Endothelial cell of umbilical vein (primary cell): ENCODE results near the gene STK11IP.

Experiments
- CTCF ChIP-seq, 2 donors: IDR thresholded peaks; 1 replicate in 1 of 2; 2 replicates in 1 of 2; pipeline ENCODE4 v1.5.1; 2011; ENCODE audit warnings: low read length in 2 of 2, mild to moderate bottlenecking in 2 of 2, moderate library complexity in 2 of 2, control low read depth in 1 of 2, inconsistent platforms in 1 of 2, low read depth in 1 of 2; ENCODE audit not compliant: insufficient read depth in 1 of 2; ENCODE audit errors: extremely low read depth in 1 of 2
- EZH2 ChIP-seq: IDR thresholded peaks from 2 replicates; pipeline ENCODE4 v1.6.1; 2012; ENCODE audit warnings: borderline replicate concordance, low read depth, mild to moderate bottlenecking, moderate library complexity, low read length, inconsistent platforms; ENCODE audit not compliant: severe bottlenecking
- JUN ChIP-seq: IDR thresholded peaks from 2 replicates; pipeline ENCODE4 v1.6.1; 2011; ENCODE audit warnings: borderline replicate concordance, low read depth; ENCODE audit not compliant: insufficient read length, insufficient read depth
- POLR2AphosphoS5 ChIP-seq: IDR thresholded peaks from 2 replicates; pipeline ENCODE4 v1.6.1; 2012; ENCODE audit warnings: low read depth, mild to moderate bottlenecking, control low read depth, low read length, moderate library complexity; ENCODE audit not compliant: insufficient read depth

- TF ChIP-seq POLR2AphosphoS5 (no peak), CTCF (IDR thresholded peaks at IDR 0.05; ENCODE audit: extremely low read depth in 1 of 2, insufficient read depth in 1 of 2, low read depth in 1 of 2, low read length in 2 of 2) (no peak), EZH2 (no peak), JUN (no peak)
Measured at GRCh38 chr2:219661197-219661954, 63.7 kb downstream of the STK11IP start.
